ENCODE data around the gene STRIP1. TPM values are rescaled to one million over a fixed set of nuclear protein-coding genes. Genes with fewer than 3 reads are reported as not detected.

The STRIP1 gene
- polyA plus RNA-seq, 1 of the 3 experiments (the other 2 are of a cell fraction), result 34.6 TPM

DNA sequence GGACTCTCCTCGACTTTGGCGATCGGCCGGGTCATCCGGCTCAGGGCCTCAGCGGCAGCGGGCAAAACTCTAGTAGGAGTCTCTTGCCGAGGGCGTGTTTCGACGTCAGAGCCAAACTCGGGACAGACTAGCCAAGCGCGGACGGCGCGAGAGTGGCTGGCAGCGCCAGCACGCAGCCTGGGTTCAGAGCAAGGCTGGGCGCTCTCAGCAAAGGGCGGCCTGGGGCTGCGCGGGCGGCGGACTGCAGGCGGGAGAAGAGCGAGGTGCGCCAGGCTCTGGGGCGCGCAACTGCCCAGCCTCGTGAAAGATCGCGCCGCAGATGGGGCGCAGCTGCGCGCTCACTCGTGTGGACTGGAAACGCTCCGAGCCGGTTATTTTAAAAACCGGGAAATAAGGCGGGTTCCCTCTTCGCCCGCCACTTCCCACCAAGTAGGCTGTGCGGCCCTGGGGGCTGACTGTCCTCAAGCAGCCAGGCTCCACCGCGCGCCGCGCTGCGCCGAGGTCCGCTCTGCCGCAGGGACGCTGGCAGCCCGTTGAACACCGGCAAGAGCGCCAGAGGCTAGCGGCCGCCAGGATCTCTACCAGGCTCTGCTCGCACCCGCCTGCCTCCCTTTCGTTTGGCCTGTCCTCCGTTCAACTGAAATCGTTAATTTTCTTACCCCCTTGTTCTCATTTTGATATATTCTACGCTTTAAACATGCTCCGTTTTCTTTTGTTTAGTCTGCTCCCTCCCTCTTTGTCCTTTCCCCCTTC is 33.6 kb downstream of the STRIP1 start:
- no peaks in the 10 kb centered on the region for H3K9me3 ChIP-seq
- ChIA-PET CTCF (interaction anchor here (1.2 to 42.0 kb wide), 4 partner anchors 8 to 32 kb away, joined by 3 to 1768 read pairs (median 4); partner anchors contain the start of gene UBL4B), POLR2A (no interaction called here)
- no peak overlapping the region for H3K9ac ChIP-seq
- no peak overlapping the region for H2AFZ ChIP-seq (ENCODE audit: low read depth)
- H4K20me1 ChIP-seq (ENCODE audit: insufficient read depth), result no peaks in the 10 kb centered on the region
- no peak overlapping the region for H3K27ac ChIP-seq (ENCODE audit: low read depth in 2 of 2, low read length in 1 of 2)
- TF ChIP-seq GABPA (IDR thresholded peaks at IDR 0.05; ENCODE audit: low read depth), result no peak
- no peak for TF ChIP-seq ELF1 (IDR thresholded peaks at IDR 0.05)
- H3K79me2 ChIP-seq (ENCODE audit: insufficient read depth), result no peaks in the 10 kb centered on the region
- H3K4me3 ChIP-seq (ENCODE audit: low read depth in 2 of 2, low read length in 1 of 2), result no peak overlapping the region
- WGBS (ENCODE audit: low lambda C conversion rate), result 87% methylated on average over 61 of the region's 68 CpGs
- H3K4me2 ChIP-seq, result no peak overlapping the region
- no peaks in the 10 kb centered on the region for H3K36me3 ChIP-seq (replicated peaks in 1 of 2; ENCODE audit: control insufficient read depth in 1 of 2, insufficient read depth in 2 of 2, low read length in 1 of 2)
- H3K9me2 ChIP-seq, result no peaks in the 10 kb centered on the region
- no peak for DNase-seq
- no peaks in the 10 kb centered on the region; the same call in 1 of the 2 replicates for H3K27me3 ChIP-seq (ENCODE audit: insufficient read depth)
- H3F3A ChIP-seq (replicated peaks; ENCODE audit: insufficient read depth), result no peaks in the 10 kb centered on the region
- peaks cover 0 to 29% of the 10 kb centered on the region in 2 experiments; a peak in 3 of 4 replicates for H3K4me1 ChIP-seq (ENCODE audit: control insufficient read depth in 1 of 2, insufficient read depth in 2 of 2, low read depth in 1 of 2, low read length in 1 of 2)

DNA sequence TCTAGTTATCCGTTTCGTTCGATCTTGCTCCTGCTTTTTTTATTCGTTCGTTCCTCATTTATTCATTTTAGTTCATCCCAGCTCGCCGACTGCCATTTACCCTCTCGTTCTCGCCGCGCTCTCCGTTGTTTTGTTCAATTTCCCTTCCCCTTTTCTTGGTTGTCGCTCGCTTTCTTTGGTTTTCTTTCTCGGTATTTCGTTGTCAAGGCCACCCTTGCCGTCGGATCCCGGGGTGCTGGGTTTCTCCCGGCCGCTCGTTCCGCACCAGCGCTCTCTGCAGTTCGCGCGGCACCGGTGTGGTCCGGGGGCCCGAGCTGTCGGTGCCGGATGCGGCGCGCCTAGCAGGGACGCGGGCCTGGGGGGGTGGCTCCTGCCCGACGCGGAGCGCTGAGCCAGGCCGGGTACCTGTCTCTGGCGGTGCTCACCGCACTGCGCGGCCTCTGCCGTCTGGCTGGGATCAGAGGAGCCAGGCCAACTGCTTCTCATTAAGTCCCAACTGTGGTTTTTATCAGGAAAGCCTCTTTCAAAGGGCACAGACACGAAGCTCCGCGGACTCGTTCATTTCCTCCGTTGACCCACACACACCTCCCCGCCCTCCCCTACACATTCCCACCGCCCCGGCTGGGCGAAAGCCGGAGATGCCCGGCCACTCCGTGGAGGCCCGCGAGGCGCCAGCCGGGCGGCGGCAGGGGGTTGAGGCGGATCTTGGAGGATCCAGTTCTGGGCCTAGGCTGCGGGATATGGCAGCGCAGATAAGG is 34.4 kb downstream of the STRIP1 start:
- peaks cover 0 to 25% of the 10 kb centered on the region in 2 experiments; a peak in 2 of 4 replicates for H3K4me1 ChIP-seq (ENCODE audit: control insufficient read depth in 1 of 2, insufficient read depth in 2 of 2, low read depth in 1 of 2, low read length in 1 of 2)
- no peaks in the 10 kb centered on the region for H4K20me1 ChIP-seq (ENCODE audit: insufficient read depth)
- 71% methylated on average over 55 of the region's 68 CpGs for WGBS (ENCODE audit: low lambda C conversion rate)
- H3K79me2 ChIP-seq (ENCODE audit: insufficient read depth), result no peaks in the 10 kb centered on the region
- H3F3A ChIP-seq (replicated peaks; ENCODE audit: insufficient read depth), result no peaks in the 10 kb centered on the region
- no peak overlapping the region for H2AFZ ChIP-seq (ENCODE audit: low read depth)
- TF ChIP-seq YY1 (IDR thresholded peaks at IDR 0.05; ENCODE audit: low read depth) (no peak), RXRA (IDR thresholded peaks at IDR 0.05; ENCODE audit: borderline replicate concordance, low read depth) (no peak), RFX5 (IDR thresholded peaks at IDR 0.05; ENCODE audit: low read length) (no peak), RAD21 (IDR thresholded peaks at IDR 0.05; ENCODE audit: low read length) (no peak), TEAD4 (IDR thresholded peaks at IDR 0.05; ENCODE audit: borderline replicate concordance, insufficient read depth) (no peak)
- TF ChIP-seq, protein P1, sequence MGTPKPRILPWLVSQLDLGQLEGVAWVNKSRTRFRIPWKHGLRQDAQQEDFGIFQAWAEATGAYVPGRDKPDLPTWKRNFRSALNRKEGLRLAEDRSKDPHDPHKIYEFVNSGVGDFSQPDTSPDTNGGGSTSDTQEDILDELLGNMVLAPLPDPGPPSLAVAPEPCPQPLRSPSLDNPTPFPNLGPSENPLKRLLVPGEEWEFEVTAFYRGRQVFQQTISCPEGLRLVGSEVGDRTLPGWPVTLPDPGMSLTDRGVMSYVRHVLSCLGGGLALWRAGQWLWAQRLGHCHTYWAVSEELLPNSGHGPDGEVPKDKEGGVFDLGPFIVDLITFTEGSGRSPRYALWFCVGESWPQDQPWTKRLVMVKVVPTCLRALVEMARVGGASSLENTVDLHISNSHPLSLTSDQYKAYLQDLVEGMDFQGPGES (IDR thresholded peaks at IDR 0.05; ENCODE audit: low read depth, low read length), result no peak
- TF ChIP-seq, protein P2, sequence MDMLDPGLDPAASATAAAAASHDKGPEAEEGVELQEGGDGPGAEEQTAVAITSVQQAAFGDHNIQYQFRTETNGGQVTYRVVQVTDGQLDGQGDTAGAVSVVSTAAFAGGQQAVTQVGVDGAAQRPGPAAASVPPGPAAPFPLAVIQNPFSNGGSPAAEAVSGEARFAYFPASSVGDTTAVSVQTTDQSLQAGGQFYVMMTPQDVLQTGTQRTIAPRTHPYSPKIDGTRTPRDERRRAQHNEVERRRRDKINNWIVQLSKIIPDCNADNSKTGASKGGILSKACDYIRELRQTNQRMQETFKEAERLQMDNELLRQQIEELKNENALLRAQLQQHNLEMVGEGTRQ (IDR thresholded peaks at IDR 0.05; ENCODE audit: borderline replicate concordance, low read depth, low read length), result no peak
- TF ChIP-seq, protein P3, sequence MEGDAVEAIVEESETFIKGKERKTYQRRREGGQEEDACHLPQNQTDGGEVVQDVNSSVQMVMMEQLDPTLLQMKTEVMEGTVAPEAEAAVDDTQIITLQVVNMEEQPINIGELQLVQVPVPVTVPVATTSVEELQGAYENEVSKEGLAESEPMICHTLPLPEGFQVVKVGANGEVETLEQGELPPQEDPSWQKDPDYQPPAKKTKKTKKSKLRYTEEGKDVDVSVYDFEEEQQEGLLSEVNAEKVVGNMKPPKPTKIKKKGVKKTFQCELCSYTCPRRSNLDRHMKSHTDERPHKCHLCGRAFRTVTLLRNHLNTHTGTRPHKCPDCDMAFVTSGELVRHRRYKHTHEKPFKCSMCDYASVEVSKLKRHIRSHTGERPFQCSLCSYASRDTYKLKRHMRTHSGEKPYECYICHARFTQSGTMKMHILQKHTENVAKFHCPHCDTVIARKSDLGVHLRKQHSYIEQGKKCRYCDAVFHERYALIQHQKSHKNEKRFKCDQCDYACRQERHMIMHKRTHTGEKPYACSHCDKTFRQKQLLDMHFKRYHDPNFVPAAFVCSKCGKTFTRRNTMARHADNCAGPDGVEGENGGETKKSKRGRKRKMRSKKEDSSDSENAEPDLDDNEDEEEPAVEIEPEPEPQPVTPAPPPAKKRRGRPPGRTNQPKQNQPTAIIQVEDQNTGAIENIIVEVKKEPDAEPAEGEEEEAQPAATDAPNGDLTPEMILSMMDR (IDR thresholded peaks at IDR 0.05), result no peak
- H3K9ac ChIP-seq, result no peak overlapping the region
- H3K4me2 ChIP-seq, result no peak overlapping the region
- ChIA-PET CTCF (interaction anchor here (1.2 to 42.0 kb wide), 5 partner anchors 8 to 31 kb away, joined by 3 to 1768 read pairs (median 5); partner anchors contain the start of gene UBL4B), POLR2A (no interaction called here)
- no peak overlapping the region for H3K27ac ChIP-seq (ENCODE audit: low read depth in 2 of 2, low read length in 1 of 2)
- no peak for DNase-seq
- no peak overlapping the region for H3K4me3 ChIP-seq (ENCODE audit: low read depth in 2 of 2, low read length in 1 of 2)
- no peaks in the 10 kb centered on the region for H3K9me2 ChIP-seq
- no peaks in the 10 kb centered on the region for H3K9me3 ChIP-seq
- no peaks in the 10 kb centered on the region for H3K36me3 ChIP-seq (replicated peaks in 1 of 2; ENCODE audit: control insufficient read depth in 1 of 2, insufficient read depth in 2 of 2, low read length in 1 of 2)
- H3K27me3 ChIP-seq (ENCODE audit: insufficient read depth), result no peaks in the 10 kb centered on the region; the same call in 1 of the 2 replicates
